GM10248 (cell line): ENCODE data around the gene TANC1.

ENCODE experiments used
- CTCF ChIA-PET: fragments of 300-600 bp; sonication (Branson Sonifier 250); formaldehyde crosslinking; extraction: SDS; loops from one replicate; lab custom pipeline; 2021; ENCODE audit warnings: antibody characterized with exemption; lab: Yijun Ruan, JAX
- POLR2A ChIA-PET: fragments of 350-650 bp; sonication (Branson Sonifier 250); formaldehyde crosslinking; extraction: SDS; loops from one replicate; lab custom pipeline; 2020; ENCODE audit warnings: antibody characterized with exemption; lab: Yijun Ruan, JAX
- DNase-seq: peaks from one replicate; pipeline ENCODE4 v3.0.0; 2012; ENCODE audit errors: extremely low spot score
- CTCF ChIP-seq: IDR thresholded peaks from 2 replicates; pipeline ENCODE4 v1.5.1; 2012; ENCODE audit warnings: mild to moderate bottlenecking, low read depth; ENCODE audit errors: extremely low read depth, missing control alignments, control extremely low read depth

The TANC1 gene

DNA sequence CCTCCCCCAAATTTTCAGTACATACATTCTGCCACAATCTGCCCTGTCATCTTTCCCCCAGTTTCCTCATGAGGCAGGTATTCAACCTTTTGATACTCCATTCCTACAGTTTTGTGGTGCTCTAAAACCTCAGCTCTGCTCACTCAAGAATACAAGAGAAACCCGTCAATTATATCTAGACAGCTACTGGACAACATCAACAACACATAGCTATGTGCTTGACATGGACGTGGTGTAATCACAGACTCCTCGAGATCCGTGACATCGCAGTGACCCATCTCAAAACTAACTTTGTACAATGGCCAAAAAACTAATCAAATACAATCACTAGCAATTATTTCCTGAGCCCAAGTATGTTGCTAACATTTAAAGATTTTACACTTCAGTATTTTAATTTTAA lies 294.5 kb downstream of the TANC1 start:
- no peak for DNase-seq
- TF ChIP-seq CTCF, result no peak
- ChIA-PET CTCF (interaction anchor here (1.3 to 1.4 kb wide), 2 partner anchors 36 to 144 kb away, joined by 3 to 4 read pairs; no protein-coding TSS in a partner anchor), POLR2A (no interaction called here)

DNA sequence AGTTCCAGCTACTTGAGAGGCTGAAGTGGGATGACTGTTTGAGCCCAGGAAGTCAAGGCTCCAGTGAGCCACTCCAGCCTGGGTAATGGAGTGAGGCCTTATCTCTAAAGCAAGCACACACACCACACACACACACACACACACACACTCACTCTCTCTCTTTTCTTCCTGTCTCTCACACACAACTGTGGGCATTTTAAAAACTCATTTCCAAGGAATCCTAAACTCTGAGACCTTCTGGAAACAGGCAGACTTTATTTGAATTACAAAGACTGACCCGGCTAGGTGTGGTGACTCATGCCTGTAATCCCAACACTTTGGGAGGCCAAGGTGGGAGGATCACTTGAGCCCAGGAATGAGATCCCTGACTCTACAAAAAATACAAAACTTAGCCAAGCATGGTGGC lies 296.7 kb downstream of the TANC1 start:
- no peak for DNase-seq
- POLR2A ChIA-PET, result interaction anchor here (0.7 kb wide), 1 partner anchor 85 kb away, joined by 3 read pairs; no protein-coding TSS in a partner anchor
- CTCF ChIA-PET, result no interaction called here

DNA sequence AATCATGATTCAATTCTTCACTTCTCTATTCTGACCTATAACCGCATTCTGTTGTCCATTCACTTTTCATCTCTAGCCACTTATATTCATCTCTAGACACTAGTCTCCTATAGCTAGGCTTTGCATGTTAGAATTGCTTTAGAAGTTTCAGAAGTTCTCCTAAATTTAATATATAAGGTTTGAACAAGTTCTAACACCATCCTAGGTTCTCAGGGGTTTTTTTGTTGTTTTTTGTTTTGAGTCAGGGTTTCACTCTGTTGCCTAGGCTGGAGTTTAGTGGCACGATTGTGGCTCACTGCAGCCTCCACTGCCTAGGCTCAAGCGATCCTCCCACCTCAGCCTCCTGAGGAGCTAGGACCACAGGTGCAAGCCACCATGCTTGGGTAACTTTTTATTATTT lies 298.1 kb downstream of the TANC1 start:
- ChIA-PET CTCF (no interaction called here), POLR2A (no interaction called here)
- no peak for DNase-seq
- no peak for TF ChIP-seq CTCF

More for the DNA sequence above, 296.7 kb downstream of the TANC1 start:
- no peak for TF ChIP-seq CTCF

DNA sequence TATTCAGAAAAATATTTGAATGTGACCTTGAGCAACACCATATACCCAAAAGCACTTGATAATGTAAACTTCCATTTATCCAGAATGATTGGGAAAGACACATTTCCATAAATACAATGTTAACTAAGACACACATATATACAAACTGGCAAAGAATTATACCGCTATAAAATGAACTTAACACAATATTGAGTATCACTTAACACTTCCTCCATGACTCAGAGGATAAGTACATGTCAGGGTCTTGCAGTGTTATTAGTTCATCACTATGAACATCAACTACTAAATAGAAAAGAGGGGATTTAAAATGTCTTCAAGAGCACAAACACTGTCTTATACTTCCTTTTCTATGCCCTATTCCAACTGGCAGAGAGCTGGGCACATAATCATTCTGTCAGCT lies 299.5 kb downstream of the TANC1 start:
- no peak for TF ChIP-seq CTCF
- CTCF ChIA-PET, result interaction anchor here (1.8 kb wide), 1 partner anchor 9 kb away, joined by 3 read pairs; no protein-coding TSS in a partner anchor
- POLR2A ChIA-PET, result no interaction called here
- DNase-seq, result no peak

DNA sequence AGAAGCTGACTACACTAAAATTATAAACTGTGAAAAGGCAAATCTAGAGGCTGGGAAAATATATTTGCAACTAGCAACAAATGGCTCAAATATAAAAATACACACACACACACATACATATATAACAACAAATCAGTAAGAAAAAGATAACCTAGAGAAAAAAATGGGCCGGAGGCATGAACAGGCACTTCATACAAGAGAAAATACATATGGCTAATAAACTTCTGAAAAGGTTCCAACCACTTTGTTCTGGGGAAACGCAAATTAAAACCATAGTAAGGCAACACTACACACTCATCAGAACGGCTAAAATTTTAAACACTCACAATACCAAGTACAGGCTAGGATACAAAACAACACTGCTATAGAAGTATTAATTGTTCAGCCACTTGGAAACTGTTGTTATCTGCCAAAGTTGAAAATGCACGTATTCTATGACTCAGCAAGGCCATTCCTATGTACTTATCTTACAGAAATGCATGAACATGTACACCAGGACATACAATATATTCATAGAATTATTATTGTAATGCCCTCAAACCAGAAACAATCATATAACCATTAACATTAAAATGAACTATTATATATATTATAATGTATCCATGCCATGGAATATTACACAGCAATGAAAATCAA lies 302.4 kb downstream of the TANC1 start:
- CTCF ChIA-PET, result interaction anchor here (1.0 to 1.4 kb wide), 2 partner anchors 10 to 15 kb away, joined by 3 read pairs; no protein-coding TSS in a partner anchor
- no peak for TF ChIP-seq CTCF
- no peak for DNase-seq
- POLR2A ChIA-PET, result no interaction called here

DNA sequence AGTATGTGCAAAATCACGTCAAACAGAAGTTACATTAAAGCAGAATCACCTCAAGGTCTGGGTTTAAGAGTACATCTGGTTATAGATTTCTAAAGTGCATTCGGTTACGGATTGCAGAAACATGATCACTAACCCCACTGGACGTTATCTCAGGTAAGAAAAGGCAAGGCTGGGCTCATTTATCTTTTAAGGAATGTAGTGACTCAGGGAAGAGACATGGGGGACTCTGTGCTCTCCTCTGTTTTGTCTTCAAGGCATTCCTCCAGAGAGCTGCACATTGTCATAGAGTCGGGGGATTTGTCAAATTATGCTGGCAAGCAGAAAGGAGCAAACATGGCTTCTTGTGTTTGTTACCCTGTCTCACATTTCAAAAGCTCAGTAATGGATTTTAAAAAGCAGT lies 303.7 kb downstream of the TANC1 start:
- DNase-seq, result no peak
- TF ChIP-seq CTCF, result no peak
- ChIA-PET CTCF (interaction anchor here (0.9 to 1.4 kb wide), 4 partner anchors 9 to 20 kb away, joined by 3 read pairs; no protein-coding TSS in a partner anchor), POLR2A (interaction anchor here (0.7 kb wide), 1 partner anchor 14 kb away, joined by 3 read pairs; the partner anchor contains the start of gene WDSUB1)
